H1 (cell line): ENCODE results near the gene CEMP1. TPM values are rescaled to one million over a fixed set of nuclear protein-coding genes. Genes with fewer than 3 reads are reported as not detected.

Experiments used
- MAX ChIP-seq: IDR thresholded peaks from 2 replicates; pipeline ENCODE4 v1.6.1; 2012; ENCODE audit warnings: inconsistent platforms
- SP4 ChIP-seq: IDR thresholded peaks from 2 replicates; pipeline ENCODE4 v1.6.1; 2012; ENCODE audit warnings: low read length, inconsistent platforms
- polyA plus RNA-seq, 7 experiments: library from polyadenylated mRNA; depleted of rRNA in 3 of 7; stranded (reverse) in 5 of 7; unstranded in 2 of 7; fragments of >200 nt in 5 of 7; fragments of 200-250 nt in 2 of 7; gene quantifications; 1 replicate in 5 of 7; 2 replicates in 1 of 7; 4 replicates in 1 of 7; pipeline versions ENCODE4 v1.2.1 to v1.2.3, GENCODE V29; 2011 to 2013; ENCODE audit warnings: missing spikeins in 2 of 7, mixed read lengths in 2 of 7
- total RNA-seq: library from RNA; stranded (reverse); fragmentation: NEBNext Ultra II Directional; extraction: Animal tissue kit (Norgen Biotek cat#: 25700); gene quantifications from 2 replicates; pipeline ENCODE4 v1.2.1, GENCODE V29; 2021

Gene CEMP1
- total and polyA plus RNA-seq, 2 of the 8 experiments (the other 6 are each of a cell fraction or from before 2014, with no cell fraction given), result not detected

DNA sequence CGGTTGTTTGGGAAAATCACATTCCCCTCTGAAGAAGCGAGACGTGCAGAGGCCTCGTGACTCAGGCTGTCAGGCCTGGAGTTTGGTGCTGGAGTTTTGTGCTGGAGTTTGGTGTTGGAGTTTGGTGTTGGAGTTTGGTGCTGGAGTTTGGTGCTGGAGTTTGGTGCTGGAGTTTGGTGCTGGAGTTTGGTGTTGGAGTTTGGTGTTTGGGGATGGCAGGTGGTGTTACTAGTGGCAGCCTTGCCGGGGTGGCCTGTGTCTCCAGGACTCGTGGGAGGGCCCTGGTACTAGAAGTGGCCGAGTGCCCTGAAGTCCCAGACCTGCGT lies 43.7 kb downstream of the CEMP1 start (continued):
- TF ChIP-seq SP4, result no peak
- TF ChIP-seq MAX, result no peak
